ENCODE results near the gene PAPSS2.

- TF ChIP-seq POLR2A (IDR thresholded peaks at IDR 0.05) (no peak), CTCF (IDR thresholded peaks at IDR 0.05) (no peak)
Observed at GRCh38 chr10:87652261-87652660, 7.4 kb upstream of the PAPSS2 start.

All from body of pancreas (tissue), 4 donors.